H9 (cell line): ENCODE measurements around the gene ARGFX. TPM values are rescaled to one million over a fixed set of nuclear protein-coding genes. Genes with fewer than 3 reads are reported as not detected.

Source experiments
- DNase-seq: peaks from one replicate; pipeline ENCODE4 v3.0.0-alpha.2; 2017
- H2AFZ ChIP-seq: one replicate; pipeline ENCODE4 v1.6.1; 2013; ENCODE audit warnings: mild to moderate bottlenecking, low read length, control low read depth, moderate library complexity
- H2AK5ac ChIP-seq: 2 replicates; pipeline ENCODE4 v1.6.1; 2013; ENCODE audit warnings: low read length, control low read depth, mixed read lengths; ENCODE audit not compliant: insufficient read length
- H2BK120ac ChIP-seq: one replicate; pipeline ENCODE4 v1.6.1; 2013; ENCODE audit warnings: low read depth, mild to moderate bottlenecking, low read length, control low read depth, inconsistent platforms; ENCODE audit not compliant: poor library complexity, severe bottlenecking
- H2BK12ac ChIP-seq: 2 replicates; pipeline ENCODE4 v1.6.1; 2013; ENCODE audit warnings: low read length, control low read depth, mixed read lengths, low read depth; ENCODE audit not compliant: insufficient read length
- H2BK15ac ChIP-seq: 2 replicates; pipeline ENCODE4 v1.6.1; 2013; ENCODE audit warnings: low read depth, low read length, control low read depth
- H2BK20ac ChIP-seq: one replicate; pipeline ENCODE4 v1.6.1; 2013; ENCODE audit warnings: low read depth, mild to moderate bottlenecking, low read length, control low read depth, inconsistent platforms; ENCODE audit not compliant: poor library complexity, severe bottlenecking
- H2BK5ac ChIP-seq: 2 replicates; pipeline ENCODE4 v1.6.1; 2013; ENCODE audit warnings: low read length, control low read depth, mixed read lengths; ENCODE audit not compliant: insufficient read length
- H3K14ac ChIP-seq: 2 replicates; pipeline ENCODE4 v1.6.1; 2013; ENCODE audit warnings: low read length, control low read depth; ENCODE audit not compliant: insufficient read depth
- H3K18ac ChIP-seq: 2 replicates; pipeline ENCODE4 v1.6.1; 2013; ENCODE audit warnings: low read depth, mild to moderate bottlenecking, mixed read lengths, low read length, control low read depth; ENCODE audit not compliant: insufficient read length
- H3K23ac ChIP-seq: 2 replicates; pipeline ENCODE4 v1.6.1; 2013; ENCODE audit warnings: low read length, control low read depth, mixed read lengths, low read depth; ENCODE audit not compliant: insufficient read length
- H3K23me2 ChIP-seq: 2 replicates; pipeline ENCODE4 v1.6.1; 2013; ENCODE audit warnings: low read depth, mild to moderate bottlenecking, mixed read lengths, low read length, control low read depth; ENCODE audit not compliant: insufficient read length, poor library complexity, severe bottlenecking
- H3K27ac ChIP-seq: 2 replicates; pipeline ENCODE4 v1.5.1; 2013; ENCODE audit warnings: low read length, control low read depth, mixed read lengths, low read depth; ENCODE audit not compliant: insufficient read length
- H3K27me3 ChIP-seq: 2 replicates; pipeline ENCODE4 v1.6.1; 2013; ENCODE audit warnings: low read length, control low read depth, inconsistent platforms; ENCODE audit not compliant: insufficient read depth
- H3K4ac ChIP-seq: 2 replicates; pipeline ENCODE4 v1.6.1; 2013; ENCODE audit warnings: low read depth, mild to moderate bottlenecking, control low read depth, inconsistent platforms, low read length, moderate library complexity
- H3K4me1 ChIP-seq: 2 replicates; pipeline ENCODE4 v1.6.1; 2013; ENCODE audit warnings: low read length, control low read depth, inconsistent platforms; ENCODE audit not compliant: insufficient read depth
- H3K4me2 ChIP-seq: 2 replicates; pipeline ENCODE4 v1.6.1; 2013; ENCODE audit warnings: low read length, control low read depth, mixed read lengths; ENCODE audit not compliant: insufficient read length, insufficient read depth
- H3K56ac ChIP-seq: 2 replicates; pipeline ENCODE4 v1.6.1; 2013; ENCODE audit warnings: low read depth, mild to moderate bottlenecking, mixed read lengths, low read length, control low read depth; ENCODE audit not compliant: insufficient read length
- H3K79me1 ChIP-seq: 2 replicates; pipeline ENCODE4 v1.6.1; 2013; ENCODE audit warnings: low read depth, mild to moderate bottlenecking, moderate library complexity, low read length, control low read depth, inconsistent platforms; ENCODE audit not compliant: insufficient read depth, poor library complexity, severe bottlenecking
- H3K79me2 ChIP-seq: 2 replicates; pipeline ENCODE4 v1.6.1; 2013; ENCODE audit warnings: low read length, control low read depth, inconsistent platforms; ENCODE audit not compliant: insufficient read depth
- H3K9ac ChIP-seq: 2 replicates; pipeline ENCODE4 v1.6.1; 2013; ENCODE audit warnings: low read length, control low read depth, mixed read lengths; ENCODE audit not compliant: insufficient read length; ENCODE audit errors: extremely low read depth
- H3K9me3 ChIP-seq: one replicate; pipeline ENCODE4 v1.6.1; 2013; ENCODE audit warnings: low read depth, low read length, inconsistent platforms; ENCODE audit not compliant: control insufficient read depth
- H3T11ph ChIP-seq: one replicate; pipeline ENCODE4 v1.6.1; 2013; ENCODE audit warnings: mild to moderate bottlenecking, low read length, control low read depth, inconsistent platforms
- H4K20me1 ChIP-seq: one replicate; pipeline ENCODE4 v1.6.1; 2013; ENCODE audit not compliant: control insufficient read depth, insufficient read length, insufficient read depth
- H4K5ac ChIP-seq: 2 replicates; pipeline ENCODE4 v1.6.1; 2013; ENCODE audit warnings: low read depth, mild to moderate bottlenecking, mixed read lengths, low read length, control low read depth; ENCODE audit not compliant: insufficient read length
- H4K8ac ChIP-seq: replicated peaks from 2 replicates; pipeline ENCODE4 v1.6.1; 2013; ENCODE audit warnings: low read length, control low read depth, mixed read lengths, low read depth; ENCODE audit not compliant: insufficient read length
- H4K91ac ChIP-seq: 2 replicates; pipeline ENCODE4 v1.6.1; 2013; ENCODE audit warnings: low read depth, mild to moderate bottlenecking, moderate library complexity, mixed read lengths, low read length, control low read depth; ENCODE audit not compliant: insufficient read length
- H3K27ac Mint-ChIP-seq, 3 experiments: 2 replicates in 2 of 3; 3 replicates in 1 of 3; pipeline ENCODE4 v1.8.0; 2020 to 2021; ENCODE audit warnings: mixed read lengths in 3 of 3, mild to moderate bottlenecking in 1 of 3, moderate library complexity in 1 of 3
- H3K27me3 Mint-ChIP-seq: 2 replicates; pipeline ENCODE4 v1.8.0; 2021; ENCODE audit warnings: low read depth, mild to moderate bottlenecking, moderate library complexity, mixed read lengths
- H3K36me3 Mint-ChIP-seq, 3 experiments: 2 replicates in 2 of 3; 3 replicates in 1 of 3; pipeline ENCODE4 v1.8.0; 2020 to 2021; ENCODE audit warnings: low read depth in 3 of 3, mixed read lengths in 3 of 3; ENCODE audit not compliant: insufficient read depth in 1 of 3
- H3K4me1 Mint-ChIP-seq, 2 experiments: 2 replicates each; pipeline ENCODE4 v1.8.0; 2020; ENCODE audit warnings: mixed read lengths in 2 of 2
- H3K4me3 Mint-ChIP-seq, 2 experiments: 2 replicates in 1 of 2; 3 replicates in 1 of 2; pipeline ENCODE4 v1.8.0; 2020 to 2021; ENCODE audit warnings: mild to moderate bottlenecking in 2 of 2, mixed read lengths in 2 of 2, moderate library complexity in 1 of 2
- H3K9me3 Mint-ChIP-seq, 2 experiments: 2 replicates in 1 of 2; 3 replicates in 1 of 2; pipeline ENCODE4 v1.8.0; 2020; ENCODE audit warnings: mild to moderate bottlenecking in 2 of 2, mixed read lengths in 2 of 2, moderate library complexity in 1 of 2
- CTCF ChIP-seq: fragments of 200-600 bp; sonication (generic); conservative IDR thresholded peaks from 3 replicates; pipeline ENCODE4 v1.8.0; 2021; ENCODE audit warnings: antibody characterized with exemption, mild to moderate bottlenecking
- total RNA-seq: library from RNA; stranded (reverse); gene quantifications from 2 replicates; pipeline ENCODE4 v1.2.1, GENCODE V29; 2021

ARGFX gene
- total RNA-seq, 1 experiment from 2014 or later, result not detected

DNA sequence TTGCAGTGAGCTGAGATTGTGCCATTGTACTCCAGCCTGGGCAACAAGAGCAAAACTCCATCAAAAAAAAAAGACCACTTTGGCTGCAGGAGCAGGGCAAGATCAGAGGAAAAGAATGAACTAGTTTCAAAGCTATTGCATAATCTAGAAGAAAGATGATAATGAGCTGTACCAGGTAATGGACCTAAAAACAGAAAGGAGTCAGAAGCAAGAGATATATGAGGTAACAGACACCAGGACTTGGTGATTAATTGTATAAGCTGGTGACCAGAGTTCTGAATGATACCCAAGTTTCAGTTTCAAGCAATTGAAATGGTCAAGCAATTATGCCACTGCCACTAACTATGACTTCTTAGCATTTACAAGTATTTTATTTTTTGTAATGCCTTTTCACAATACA, 24.8 kb upstream of the ARGFX start:
- Histone ChIP-seq H3K4me1 (no peaks in the 10 kb centered on the region), H3K4ac (no peak overlapping the region), H3K27me3 (no peaks in the 10 kb centered on the region), H3K4me2 (no peak overlapping the region), H2BK20ac (no peak overlapping the region), H3K9ac (no peak overlapping the region), H3K23me2 (peaks cover 15% of the 10 kb centered on the region), H3K23ac (no peak overlapping the region), H2AFZ (no peak overlapping the region), H2BK5ac (no peak overlapping the region), H3K79me2 (peaks cover 5% of the 10 kb centered on the region; the same call in 1 of the 2 replicates), H4K5ac (no peak overlapping the region), H4K91ac (no peak overlapping the region), H4K20me1 (no peaks in the 10 kb centered on the region), H3K14ac (no peak overlapping the region), H2BK15ac (no peak overlapping the region), H2BK120ac (no peak overlapping the region), H3K56ac (no peak overlapping the region), H3K27ac (no peak overlapping the region), H3T11ph (no peak overlapping the region), H4K8ac (no peak overlapping the region), H2AK5ac (no peak overlapping the region), H3K79me1 (no peaks in the 10 kb centered on the region), H2BK12ac (no peak overlapping the region), H3K18ac (no peak overlapping the region), H3K9me3 (no peaks in the 10 kb centered on the region)
- no peak for DNase-seq
- no peak for TF ChIP-seq CTCF
- Mint-ChIP-seq H3K4me3 (no peak overlapping the region), H3K36me3 (peaks cover 18 to 51% (median 47%) of the 10 kb centered on the region in 3 experiments), H3K4me1 (peaks cover 11 to 15% of the 10 kb centered on the region in 2 experiments; a peak in 3 of 4 replicates), H3K27ac (no peak overlapping the region), H3K27me3 (no peaks in the 10 kb centered on the region), H3K9me3 (no peaks in the 10 kb centered on the region)
